Caco-2 (cell line): ENCODE results near the gene ATP6V1G2. TPM values are rescaled to one million over a fixed set of nuclear protein-coding genes. Genes with fewer than 3 reads are reported as not detected.

ENCODE experiments used
- BruUV-seq: library from RNA; stranded (reverse); fragments of 400-500 nt; replicated peaks from 2 replicates; lab custom pipeline; 2021; lab: Mats Ljungman, UMichigan
- CTCF ChIA-PET: fragments of 300-600 bp; sonication (Branson Sonifier 250); formaldehyde crosslinking; loops from one replicate; lab custom pipeline; 2022; ENCODE audit warnings: antibody characterized with exemption; lab: Charles Lee
- POLR2A ChIA-PET: fragments of 300-600 bp; sonication (Branson Sonifier 250); formaldehyde crosslinking; loops from one replicate; lab custom pipeline; 2022; ENCODE audit warnings: antibody characterized with exemption; lab: Charles Lee
- DNase-seq, 2 experiments: peaks; one replicate each; pipeline versions ENCODE4 v3.0.0 to v3.0.0-alpha.2; 2020 to 2022
- H3K27me3 ChIP-seq: replicated peaks from 2 replicates; pipeline ENCODE4 v1.6.0; 2011; ENCODE audit warnings: low read length; ENCODE audit not compliant: control insufficient read depth, insufficient read depth
- H3K36me3 ChIP-seq: 2 replicates; pipeline ENCODE4 v1.5.1; 2011; ENCODE audit warnings: low read length; ENCODE audit not compliant: control insufficient read depth, insufficient read depth
- H3K4me1 ChIP-seq: fragments of 250-450 bp; sonication (Bioruptor Pico); 2 replicates; pipeline ENCODE4 v1.5.1; 2020; ENCODE audit warnings: mild to moderate bottlenecking
- H3K4me3 ChIP-seq: 2 replicates; pipeline ENCODE4 v1.5.1; 2011; ENCODE audit warnings: low read depth, mild to moderate bottlenecking, control low read depth, low read length
- H3K9me3 ChIP-seq: fragments of 250-450 bp; sonication (Bioruptor Pico); 2 replicates; pipeline ENCODE4 v1.5.1; 2020; ENCODE audit warnings: mild to moderate bottlenecking, moderate library complexity
- H3K27ac Mint-ChIP-seq: one replicate; pipeline ENCODE4 v1.8.0; 2022; ENCODE audit warnings: mixed read lengths; ENCODE audit not compliant: unreplicated experiment
- H3K27me3 Mint-ChIP-seq: one replicate; pipeline ENCODE4 v1.8.0; 2022; ENCODE audit warnings: mixed read lengths; ENCODE audit not compliant: insufficient read depth, unreplicated experiment
- H3K36me3 Mint-ChIP-seq: one replicate; pipeline ENCODE4 v1.8.0; 2022; ENCODE audit warnings: mild to moderate bottlenecking, mixed read lengths; ENCODE audit not compliant: insufficient read depth, unreplicated experiment
- H3K4me1 Mint-ChIP-seq: one replicate; pipeline ENCODE4 v1.8.0; 2022; ENCODE audit warnings: low read depth, mixed read lengths; ENCODE audit not compliant: unreplicated experiment
- H3K4me3 Mint-ChIP-seq: one replicate; pipeline ENCODE4 v1.8.0; 2022; ENCODE audit warnings: mild to moderate bottlenecking, moderate library complexity, mixed read lengths; ENCODE audit not compliant: unreplicated experiment
- H3K9me3 Mint-ChIP-seq: one replicate; pipeline ENCODE4 v1.8.0; 2022; ENCODE audit warnings: mixed read lengths; ENCODE audit not compliant: unreplicated experiment
- CTCF ChIP-seq, 2 experiments: fragments of 200-600 bp in 1 of 2; IDR thresholded peaks; 1 replicate in 1 of 2; 2 replicates in 1 of 2; pipeline versions ENCODE4 v1.5.1 to v1.8.0; 2011 to 2022; ENCODE audit warnings: antibody characterized with exemption in 1 of 2, control low read depth in 1 of 2, inconsistent platforms in 1 of 2, low read depth in 1 of 2, low read length in 1 of 2, mild to moderate bottlenecking in 1 of 2, moderate library complexity in 1 of 2; ENCODE audit not compliant: insufficient read depth in 1 of 2, severe bottlenecking in 1 of 2, unreplicated experiment in 1 of 2
- intact Hi-C: fragments of 100-400 bp; cut with micrococcal nuclease; formaldehyde crosslinking; loops from one replicate; pipeline ENCODE4 v1.10.0; 2022; ENCODE audit not compliant: unreplicated experiment
- total RNA-seq: library from RNA; stranded (reverse); gene quantifications from 2 replicates; pipeline ENCODE4 v1.2.3, GENCODE V29; 2022

ATP6V1G2 gene
- total RNA-seq, 1 experiment from 2014 or later: 0.43 TPM

GRCh38 chr6:31559606-31559957, 13.2 kb upstream of the ATP6V1G2 start:
- no peaks in the 10 kb centered on the region for H3K27me3 ChIP-seq
- no peak overlapping the region for H3K4me3 Mint-ChIP-seq
- H3K4me1 ChIP-seq: peaks cover 4% of the 10 kb centered on the region; the same call in 1 of the 2 replicates
- peaks cover 20% of the 10 kb centered on the region for H3K36me3 Mint-ChIP-seq
- H3K27ac Mint-ChIP-seq: peak overlapping the region; percentile 43
- H3K4me3 ChIP-seq: no peak overlapping the region
- no TSS peak for BruUV-seq
- TF ChIP-seq CTCF (IDR thresholded peaks at IDR 0.05; ENCODE audit: insufficient read depth in 1 of 2, low read depth in 1 of 2, low read length in 1 of 2, severe bottlenecking in 1 of 2, unreplicated experiment in 1 of 2): no peak
- no peaks in the 10 kb centered on the region for H3K27me3 Mint-ChIP-seq
- H3K4me1 Mint-ChIP-seq: no peaks in the 10 kb centered on the region
- ChIA-PET POLR2A (no interaction called here), CTCF (no interaction called here)
- H3K9me3 ChIP-seq: no peaks in the 10 kb centered on the region
- intact Hi-C loops: no loop called here
- H3K9me3 Mint-ChIP-seq: no peaks in the 10 kb centered on the region
- no peaks in the 10 kb centered on the region; the same call in 1 of the 2 replicates for H3K36me3 ChIP-seq
- DNase-seq: no peak

GRCh38 chr6:31558631-31559500, 12.5 kb upstream of the ATP6V1G2 start:
- no TSS peak for BruUV-seq
- POLR2A ChIA-PET: no interaction called here

GRCh38 chr6:31558318-31558625, 11.9 kb upstream of the ATP6V1G2 start:
- no peaks in the 10 kb centered on the region for H3K4me1 Mint-ChIP-seq
- DNase-seq: no peak
- intact Hi-C loops: no loop called here
- TF ChIP-seq CTCF (IDR thresholded peaks at IDR 0.05; ENCODE audit: insufficient read depth in 1 of 2, low read depth in 1 of 2, low read length in 1 of 2, severe bottlenecking in 1 of 2, unreplicated experiment in 1 of 2): no peak
- no peaks in the 10 kb centered on the region; the same call in 1 of the 2 replicates for H3K36me3 ChIP-seq
- CTCF ChIA-PET: no interaction called here
- no peaks in the 10 kb centered on the region for H3K9me3 Mint-ChIP-seq
- H3K4me3 Mint-ChIP-seq: no peak overlapping the region
- no peak overlapping the region for H3K4me3 ChIP-seq
- H3K9me3 ChIP-seq: no peaks in the 10 kb centered on the region
- no peaks in the 10 kb centered on the region for H3K27me3 Mint-ChIP-seq
- BruUV-seq: no TSS peak
- no peak overlapping the region for H3K27ac Mint-ChIP-seq
- H3K4me1 ChIP-seq: peaks cover 4% of the 10 kb centered on the region; the same call in 1 of the 2 replicates
- POLR2A ChIA-PET: no interaction called here
- peaks cover 20% of the 10 kb centered on the region for H3K36me3 Mint-ChIP-seq
- no peaks in the 10 kb centered on the region for H3K27me3 ChIP-seq

More at GRCh38 chr6:31558631-31559500, 12.5 kb upstream of the ATP6V1G2 start:
- Mint-ChIP-seq H3K4me3 (no peak overlapping the region), H3K27me3 (no peaks in the 10 kb centered on the region), H3K36me3 (peaks cover 20% of the 10 kb centered on the region), H3K4me1 (no peaks in the 10 kb centered on the region), H3K9me3 (no peaks in the 10 kb centered on the region), H3K27ac (no peak overlapping the region)
- no peak for TF ChIP-seq CTCF (IDR thresholded peaks at IDR 0.05; ENCODE audit: insufficient read depth in 1 of 2, low read depth in 1 of 2, low read length in 1 of 2, severe bottlenecking in 1 of 2, unreplicated experiment in 1 of 2)
- Histone ChIP-seq H3K9me3 (no peaks in the 10 kb centered on the region), H3K36me3 (no peaks in the 10 kb centered on the region; the same call in 1 of the 2 replicates), H3K4me1 (peaks cover 4% of the 10 kb centered on the region; the same call in 1 of the 2 replicates), H3K27me3 (no peaks in the 10 kb centered on the region), H3K4me3 (no peak overlapping the region)
- CTCF ChIA-PET: no interaction called here
- DNase-seq: no peak
- intact Hi-C loops: no loop called here
